ENCODE measurements around the gene TRIM27. TPM values are rescaled to one million over a fixed set of nuclear protein-coding genes. Genes with fewer than 3 reads are reported as not detected.

Gene TRIM27
- total RNA-seq, 1 experiment from 2014 or later = 79.8 TPM

GRCh38 chr6:28896505-28897368, 27.0 kb downstream of the TRIM27 start (continued):
- TF ChIP-seq, protein P1, sequence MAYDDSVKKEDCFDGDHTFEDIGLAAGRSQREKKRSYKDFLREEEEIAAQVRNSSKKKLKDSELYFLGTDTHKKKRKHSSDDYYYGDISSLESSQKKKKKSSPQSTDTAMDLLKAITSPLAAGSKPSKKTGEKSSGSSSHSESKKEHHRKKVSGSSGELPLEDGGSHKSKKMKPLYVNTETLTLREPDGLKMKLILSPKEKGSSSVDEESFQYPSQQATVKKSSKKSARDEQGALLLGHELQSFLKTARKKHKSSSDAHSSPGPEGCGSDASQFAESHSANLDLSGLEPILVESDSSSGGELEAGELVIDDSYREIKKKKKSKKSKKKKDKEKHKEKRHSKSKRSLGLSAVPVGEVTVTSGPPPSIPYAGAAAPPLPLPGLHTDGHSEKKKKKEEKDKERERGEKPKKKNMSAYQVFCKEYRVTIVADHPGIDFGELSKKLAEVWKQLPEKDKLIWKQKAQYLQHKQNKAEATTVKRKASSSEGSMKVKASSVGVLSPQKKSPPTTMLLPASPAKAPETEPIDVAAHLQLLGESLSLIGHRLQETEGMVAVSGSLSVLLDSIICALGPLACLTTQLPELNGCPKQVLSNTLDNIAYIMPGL (CRISPR knock-in tag; IDR thresholded peaks at IDR 0.05) = no peak
- TF ChIP-seq ZNF396 (CRISPR knock-in tag; IDR thresholded peaks at IDR 0.05; ENCODE audit: borderline replicate concordance) (no peak), ZNF671 (CRISPR knock-in tag; IDR thresholded peaks at IDR 0.05) (0 out of 2 replicates have a peak, but pooled peaks have one; percentile 26), FOXP4 (CRISPR knock-in tag; IDR thresholded peaks at IDR 0.05) (no peak), RORB (CRISPR knock-in tag; IDR thresholded peaks at IDR 0.05) (no peak), NR2C2 (CRISPR knock-in tag; IDR thresholded peaks at IDR 0.05) (no peak), ZMAT4 (CRISPR knock-in tag; IDR thresholded peaks at IDR 0.05) (no peak), MYBL2 (CRISPR knock-in tag; IDR thresholded peaks at IDR 0.05) (no peak), SMAD3 (CRISPR knock-in tag; IDR thresholded peaks at IDR 0.05; ENCODE audit: borderline replicate concordance) (no peak), CBFB (CRISPR knock-in tag; IDR thresholded peaks at IDR 0.05; ENCODE audit: low read depth) (no peak), RELA (CRISPR knock-in tag; IDR thresholded peaks at IDR 0.05; ENCODE audit: borderline replicate concordance) (no peak), ARID4B (CRISPR knock-in tag; IDR thresholded peaks at IDR 0.05; ENCODE audit: borderline replicate concordance) (0 out of 2 replicates have a peak, but pooled peaks have one; percentile 39), CTCF (IDR thresholded peaks at IDR 0.05) (no peak), JUN (CRISPR knock-in tag; IDR thresholded peaks at IDR 0.05) (no peak), TEAD4 (CRISPR knock-in tag; IDR thresholded peaks at IDR 0.05) (no peak), KAT7 (CRISPR knock-in tag; IDR thresholded peaks at IDR 0.05; ENCODE audit: borderline replicate concordance) (no peak), NFE2L1 (CRISPR knock-in tag; IDR thresholded peaks at IDR 0.05) (no peak)
- TF ChIP-seq, protein P2, sequence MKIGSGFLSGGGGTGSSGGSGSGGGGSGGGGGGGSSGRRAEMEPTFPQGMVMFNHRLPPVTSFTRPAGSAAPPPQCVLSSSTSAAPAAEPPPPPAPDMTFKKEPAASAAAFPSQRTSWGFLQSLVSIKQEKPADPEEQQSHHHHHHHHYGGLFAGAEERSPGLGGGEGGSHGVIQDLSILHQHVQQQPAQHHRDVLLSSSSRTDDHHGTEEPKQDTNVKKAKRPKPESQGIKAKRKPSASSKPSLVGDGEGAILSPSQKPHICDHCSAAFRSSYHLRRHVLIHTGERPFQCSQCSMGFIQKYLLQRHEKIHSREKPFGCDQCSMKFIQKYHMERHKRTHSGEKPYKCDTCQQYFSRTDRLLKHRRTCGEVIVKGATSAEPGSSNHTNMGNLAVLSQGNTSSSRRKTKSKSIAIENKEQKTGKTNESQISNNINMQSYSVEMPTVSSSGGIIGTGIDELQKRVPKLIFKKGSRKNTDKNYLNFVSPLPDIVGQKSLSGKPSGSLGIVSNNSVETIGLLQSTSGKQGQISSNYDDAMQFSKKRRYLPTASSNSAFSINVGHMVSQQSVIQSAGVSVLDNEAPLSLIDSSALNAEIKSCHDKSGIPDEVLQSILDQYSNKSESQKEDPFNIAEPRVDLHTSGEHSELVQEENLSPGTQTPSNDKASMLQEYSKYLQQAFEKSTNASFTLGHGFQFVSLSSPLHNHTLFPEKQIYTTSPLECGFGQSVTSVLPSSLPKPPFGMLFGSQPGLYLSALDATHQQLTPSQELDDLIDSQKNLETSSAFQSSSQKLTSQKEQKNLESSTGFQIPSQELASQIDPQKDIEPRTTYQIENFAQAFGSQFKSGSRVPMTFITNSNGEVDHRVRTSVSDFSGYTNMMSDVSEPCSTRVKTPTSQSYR (CRISPR knock-in tag; IDR thresholded peaks at IDR 0.05) = no peak
- TF ChIP-seq, protein P3, sequence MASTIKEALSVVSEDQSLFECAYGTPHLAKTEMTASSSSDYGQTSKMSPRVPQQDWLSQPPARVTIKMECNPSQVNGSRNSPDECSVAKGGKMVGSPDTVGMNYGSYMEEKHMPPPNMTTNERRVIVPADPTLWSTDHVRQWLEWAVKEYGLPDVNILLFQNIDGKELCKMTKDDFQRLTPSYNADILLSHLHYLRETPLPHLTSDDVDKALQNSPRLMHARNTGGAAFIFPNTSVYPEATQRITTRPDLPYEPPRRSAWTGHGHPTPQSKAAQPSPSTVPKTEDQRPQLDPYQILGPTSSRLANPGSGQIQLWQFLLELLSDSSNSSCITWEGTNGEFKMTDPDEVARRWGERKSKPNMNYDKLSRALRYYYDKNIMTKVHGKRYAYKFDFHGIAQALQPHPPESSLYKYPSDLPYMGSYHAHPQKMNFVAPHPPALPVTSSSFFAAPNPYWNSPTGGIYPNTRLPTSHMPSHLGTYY (CRISPR knock-in tag; IDR thresholded peaks at IDR 0.05) = no peak
- TF ChIP-seq, protein P4, sequence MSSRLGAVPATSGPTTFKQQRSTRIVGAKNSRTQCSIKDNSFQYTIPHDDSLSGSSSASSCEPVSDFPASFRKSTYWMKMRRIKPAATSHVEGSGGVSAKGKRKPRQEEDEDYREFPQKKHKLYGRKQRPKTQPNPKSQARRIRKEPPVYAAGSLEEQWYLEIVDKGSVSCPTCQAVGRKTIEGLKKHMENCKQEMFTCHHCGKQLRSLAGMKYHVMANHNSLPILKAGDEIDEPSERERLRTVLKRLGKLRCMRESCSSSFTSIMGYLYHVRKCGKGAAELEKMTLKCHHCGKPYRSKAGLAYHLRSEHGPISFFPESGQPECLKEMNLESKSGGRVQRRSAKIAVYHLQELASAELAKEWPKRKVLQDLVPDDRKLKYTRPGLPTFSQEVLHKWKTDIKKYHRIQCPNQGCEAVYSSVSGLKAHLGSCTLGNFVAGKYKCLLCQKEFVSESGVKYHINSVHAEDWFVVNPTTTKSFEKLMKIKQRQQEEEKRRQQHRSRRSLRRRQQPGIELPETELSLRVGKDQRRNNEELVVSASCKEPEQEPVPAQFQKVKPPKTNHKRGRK (CRISPR knock-in tag; IDR thresholded peaks at IDR 0.05; ENCODE audit: borderline replicate concordance) = no peak
